Measurements from ENCODE around the gene FAAH. TPM values are rescaled to one million over a fixed set of nuclear protein-coding genes. Genes with fewer than 3 reads are reported as not detected.
"Not testable (repeated sequence)": the region's sequence is repeated elsewhere in the genome, so short reads cannot be mapped to it uniquely, and the experiment has no call there.

Gene FAAH
- 9.8 TPM for total RNA-seq
- long read RNA-seq, transcript FAAH-201 (15 exons, 2,094 nt) = major isoform, 5 of 10 reads
- long read RNA-seq, partial matches to known transcripts = 0 of 10 reads
- long read RNA-seq, other reads (novel, unspliced or antisense) = 5 of 10 reads

DNA sequence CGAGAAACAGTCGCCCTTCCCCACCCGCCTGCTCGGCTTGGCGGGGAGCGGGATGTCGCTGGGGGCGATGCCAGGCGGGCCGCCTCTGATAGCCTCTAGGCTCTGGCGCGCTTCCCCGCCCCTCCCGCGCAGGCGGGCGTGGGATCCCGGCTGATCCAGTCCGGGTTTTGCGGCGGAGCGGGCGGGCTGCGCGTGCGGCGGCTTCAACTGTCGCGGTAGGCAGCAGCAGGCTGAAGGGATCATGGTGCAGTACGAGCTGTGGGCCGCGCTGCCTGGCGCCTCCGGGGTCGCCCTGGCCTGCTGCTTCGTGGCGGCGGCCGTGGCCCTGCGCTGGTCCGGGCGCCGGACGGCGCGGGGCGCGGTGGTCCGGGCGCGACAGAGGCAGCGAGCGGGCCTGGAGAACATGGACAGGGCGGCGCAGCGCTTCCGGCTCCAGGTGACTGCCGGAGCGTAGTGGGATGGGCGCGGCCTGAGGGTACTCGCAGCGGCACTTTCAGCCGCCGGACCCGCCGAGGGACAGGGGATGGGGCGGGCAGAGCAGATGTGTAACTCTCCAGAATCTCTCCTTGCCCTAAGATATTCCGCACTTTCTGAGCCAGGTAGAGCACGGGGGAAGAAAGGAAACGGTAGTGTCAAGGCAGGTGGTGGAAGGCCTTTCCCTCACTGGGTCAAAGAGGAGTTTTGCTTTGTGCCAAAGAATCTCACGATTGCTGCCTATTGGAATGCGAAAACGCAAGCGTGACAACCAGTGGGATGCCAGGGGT lies at the start of gene FAAH:
FAAH (plus strand) TSS at position 210 of the 764 bp plus-strand sequence; CDS start at position 242, 32 bp downstream.
- peak; percentile 85 for ATAC-seq
- intact Hi-C loops (cut with micrococcal nuclease) = no loop called here

DNA sequence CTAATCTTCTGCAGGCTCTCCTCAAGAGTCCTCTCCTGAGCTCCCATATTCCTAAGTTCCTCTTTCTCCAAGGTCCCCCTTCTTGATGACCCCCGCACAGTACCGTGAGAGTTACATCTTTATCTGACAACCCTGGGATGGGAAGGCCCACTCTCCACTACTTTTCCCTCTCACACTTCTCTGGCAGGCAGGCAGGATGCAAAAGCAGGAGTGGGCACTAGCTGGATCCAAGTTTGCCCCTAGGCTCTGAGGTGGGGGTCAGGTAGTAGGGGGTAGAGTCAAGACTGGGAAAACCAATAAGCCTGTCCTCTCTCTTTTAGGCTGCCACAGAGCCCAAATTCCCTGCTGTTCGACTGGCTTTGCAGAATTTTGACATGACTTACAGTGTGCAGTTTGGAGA lies 49.6 kb upstream of the FAAH start:
- intact Hi-C loops (cut with micrococcal nuclease) = no loop called here
- no peak for DNase-seq
- ATAC-seq = no peak

More for the DNA sequence above, at the start of gene FAAH:
- peak; percentile 79 for DNase-seq

DNA sequence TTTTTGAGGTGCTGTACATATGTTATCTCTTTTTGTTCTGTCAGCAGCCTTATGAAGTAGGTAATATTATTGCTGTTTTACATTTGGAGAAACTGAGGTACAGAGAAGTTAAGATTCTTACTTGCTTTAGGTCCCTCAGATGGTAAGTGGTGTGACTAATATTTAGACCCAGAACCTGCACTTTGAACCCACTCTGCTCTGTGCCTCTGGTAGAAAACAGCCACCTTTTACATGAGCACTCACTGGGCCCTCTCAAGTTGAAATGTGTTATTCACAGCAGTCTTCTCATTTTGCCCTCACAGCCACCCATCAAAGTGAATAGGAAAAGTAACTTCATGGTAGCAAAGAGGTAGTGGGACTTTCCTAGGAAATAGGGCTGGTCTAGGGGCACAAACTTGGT lies 48.8 kb upstream of the FAAH start:
- intact Hi-C loops (cut with micrococcal nuclease) = no loop called here
- no peak for ATAC-seq
- no peak for DNase-seq

DNA sequence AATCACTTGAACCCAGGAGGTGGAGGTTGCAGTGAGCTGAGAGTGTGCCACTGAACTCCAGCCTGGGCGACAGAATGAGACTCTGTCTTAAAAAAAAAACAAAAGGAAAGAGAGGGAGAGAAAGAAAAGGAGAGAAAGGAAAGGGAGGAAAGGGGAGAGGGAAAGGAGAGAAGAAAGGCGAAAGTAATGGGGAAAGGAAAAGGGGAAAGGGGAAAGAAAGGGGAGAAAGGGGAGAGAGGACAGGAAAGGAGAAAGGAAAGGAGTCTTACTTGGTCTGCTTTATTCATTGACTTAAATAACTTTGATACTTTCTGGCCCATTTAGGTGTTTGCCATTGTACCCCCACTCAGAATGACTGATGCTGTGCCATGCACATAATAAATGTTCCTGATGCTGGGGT lies 41.8 kb upstream of the FAAH start:
- intact Hi-C loops (cut with micrococcal nuclease) = no loop called here
- DNase-seq (no peak), ATAC-seq (no peak)

DNA sequence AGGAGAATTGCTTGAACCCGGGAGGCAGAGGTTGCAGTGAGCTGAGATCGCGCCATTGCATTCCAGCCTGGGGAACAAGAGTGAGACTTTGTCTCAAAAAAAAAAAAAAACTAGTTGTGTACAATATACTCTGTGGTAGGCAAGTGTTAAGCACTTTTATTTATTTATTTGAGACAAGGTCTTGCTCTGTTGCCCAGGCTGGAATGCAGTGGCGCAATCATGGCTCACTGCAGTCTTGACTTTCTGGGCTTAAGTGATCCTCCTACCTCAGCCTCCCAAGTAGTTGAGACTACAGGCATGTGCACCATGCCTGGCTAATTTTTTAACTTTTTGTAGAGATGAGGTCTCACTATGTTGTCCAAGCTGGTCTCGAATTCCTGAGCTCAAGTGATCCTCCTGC lies 38.2 kb upstream of the FAAH start:
- intact Hi-C loops (cut with micrococcal nuclease); DNase-seq; ATAC-seq: not testable (repeated sequence)

GRCh38 chr1:46362158-46362557 lies 32.0 kb upstream of the FAAH start:
- no peak for DNase-seq
- intact Hi-C loops (cut with micrococcal nuclease) = no loop called here
- ATAC-seq = peak; percentile 29

- ATAC-seq (no peak), DNase-seq (no peak)
- intact Hi-C loops (cut with micrococcal nuclease) = no loop called here
Observed at GRCh38 chr1:46363121-46363520, 31.0 kb upstream of the FAAH start.

GRCh38 chr1:46364612-46365011 lies 29.5 kb upstream of the FAAH start:
- ATAC-seq (no peak), DNase-seq (no peak)
- intact Hi-C loops (cut with micrococcal nuclease) = no loop called here

GRCh38 chr1:46365796-46366195 lies 28.3 kb upstream of the FAAH start:
- DNase-seq; intact Hi-C loops (cut with micrococcal nuclease); ATAC-seq: not testable (repeated sequence)

DNA sequence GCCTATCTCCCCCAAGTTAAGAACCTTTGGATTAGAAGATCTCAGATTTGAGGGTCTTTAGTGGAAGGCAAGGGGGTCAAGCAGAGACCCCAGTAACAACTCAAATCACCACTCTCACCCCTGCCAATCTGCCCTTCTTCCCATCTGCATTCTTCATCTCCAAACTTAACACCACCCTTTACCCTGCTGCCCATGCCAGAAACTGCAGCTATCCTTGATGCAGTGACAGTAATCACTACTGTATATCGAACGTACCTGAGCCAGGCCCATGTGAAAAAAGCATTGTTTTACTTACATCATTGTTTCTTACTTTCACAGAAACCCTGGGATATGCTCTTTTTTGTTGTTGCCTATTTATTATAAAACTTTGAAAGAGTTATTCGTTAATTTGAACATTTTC lies 27.0 kb upstream of the FAAH start:
- ATAC-seq (no peak), DNase-seq (no peak)
- intact Hi-C loops (cut with micrococcal nuclease) = no loop called here

DNA sequence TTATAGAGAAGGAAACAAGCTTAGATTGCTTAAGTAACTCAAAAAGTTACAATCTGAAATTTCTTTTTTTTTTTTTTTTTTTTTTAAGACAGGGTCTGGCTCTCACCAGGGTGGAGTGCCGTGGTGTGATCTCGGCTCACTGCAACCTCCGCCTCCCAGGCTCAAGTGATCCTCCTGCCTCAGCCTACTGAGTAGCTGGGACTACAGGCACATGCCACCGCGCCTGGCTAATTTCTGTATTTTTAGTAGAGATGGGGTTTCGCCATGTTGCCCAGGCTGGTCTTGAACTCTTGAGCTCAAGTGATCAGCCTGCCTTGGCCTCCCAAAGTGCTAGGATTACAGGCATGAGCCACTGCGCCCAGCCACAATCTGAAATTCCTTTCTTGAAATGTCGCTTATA lies 26.4 kb upstream of the FAAH start:
- DNase-seq; intact Hi-C loops (cut with micrococcal nuclease); ATAC-seq: not testable (repeated sequence)

GRCh38 chr1:46368791-46369190 lies 25.3 kb upstream of the FAAH start:
- no peak for DNase-seq
- intact Hi-C loops (cut with micrococcal nuclease) = no loop called here
- no peak for ATAC-seq

DNA sequence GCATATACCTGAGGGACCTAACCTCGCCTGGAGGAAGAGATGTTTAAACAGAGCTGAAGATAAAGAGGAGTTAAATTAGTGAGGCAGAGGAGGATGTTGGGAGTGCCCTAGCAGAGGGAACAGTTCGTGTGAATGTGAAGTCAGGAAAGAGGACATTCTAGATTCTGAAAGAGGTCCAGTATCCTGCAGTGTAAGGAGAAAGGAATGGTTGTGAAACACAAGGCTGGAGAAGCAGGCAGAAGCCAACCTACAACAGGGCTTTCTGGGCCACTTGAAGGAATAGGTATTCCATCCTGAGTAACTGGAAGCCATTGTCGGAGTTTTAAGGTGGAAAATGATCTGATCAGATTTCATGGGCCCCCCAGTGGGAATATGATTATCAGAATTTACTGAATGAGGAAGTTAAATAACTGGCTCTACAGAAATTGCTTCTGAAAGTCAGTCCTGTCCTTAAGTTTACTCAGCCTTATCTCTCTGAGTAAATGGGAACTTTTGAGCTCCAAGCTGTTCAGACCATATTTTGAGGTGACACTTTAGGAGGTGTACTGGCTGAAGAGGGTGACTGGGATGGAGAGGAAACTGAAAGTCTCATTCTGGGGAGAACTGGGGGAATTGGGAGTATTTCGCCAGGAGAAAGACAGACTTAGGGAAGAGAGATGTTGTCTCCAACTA lies 24.4 kb upstream of the FAAH start:
- ATAC-seq (peak; percentile 29), DNase-seq (no peak)
- intact Hi-C loops (cut with micrococcal nuclease) = no loop called here

DNA sequence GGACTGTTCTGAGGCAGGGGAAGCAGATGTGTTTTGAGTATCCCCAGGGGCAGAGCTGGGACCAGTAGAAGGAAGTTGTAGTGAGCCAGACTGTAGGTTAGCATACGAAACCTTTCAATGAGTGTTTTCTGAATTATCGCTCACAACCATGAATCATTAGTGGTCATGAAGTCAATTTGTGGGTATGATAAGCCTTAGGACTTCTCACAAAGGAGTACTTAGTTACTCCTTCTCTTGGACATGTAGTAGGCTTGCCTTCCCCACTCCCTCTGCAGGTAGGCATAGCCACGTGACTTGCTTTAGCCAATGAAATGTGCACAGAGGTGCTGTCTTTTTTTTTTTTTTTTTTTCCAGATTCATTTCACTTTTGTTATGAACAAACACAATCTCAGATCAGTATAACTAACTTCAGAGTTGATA lies 23.9 kb upstream of the FAAH start:
- ATAC-seq (peak; percentile 63), DNase-seq (no peak)
- intact Hi-C loops (cut with micrococcal nuclease) = no loop called here

- DNase-seq (no peak), ATAC-seq (no peak)
- intact Hi-C loops (cut with micrococcal nuclease) = no loop called here
Observed at GRCh38 chr1:46372431-46372830, 21.7 kb upstream of the FAAH start.

DNA sequence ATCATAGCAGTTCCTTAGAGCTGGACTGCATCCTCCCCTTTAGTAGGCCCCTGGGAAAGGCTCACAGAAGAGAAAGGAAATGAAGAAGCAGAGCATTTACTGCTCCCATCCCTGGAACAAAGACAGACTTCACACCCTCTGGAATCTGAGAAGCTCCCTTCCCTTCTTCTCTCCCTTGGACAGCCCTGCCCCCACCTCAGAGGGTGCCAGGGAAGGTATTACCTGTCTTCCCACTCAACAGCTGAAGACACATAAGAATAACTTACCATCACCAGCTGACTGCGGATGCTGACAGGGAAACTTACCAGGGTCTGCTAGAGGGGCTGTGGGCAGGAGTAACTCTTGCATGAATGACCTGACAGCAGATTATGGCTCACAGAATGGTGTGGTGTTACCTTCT lies 14.1 kb upstream of the FAAH start:
- intact Hi-C loops (cut with micrococcal nuclease) = no loop called here
- ATAC-seq (no peak), DNase-seq (no peak)

GRCh38 chr1:46380508-46380907 lies 13.6 kb upstream of the FAAH start:
- intact Hi-C loops (cut with micrococcal nuclease) = no loop called here
- no peak for DNase-seq
- ATAC-seq = no peak

DNA sequence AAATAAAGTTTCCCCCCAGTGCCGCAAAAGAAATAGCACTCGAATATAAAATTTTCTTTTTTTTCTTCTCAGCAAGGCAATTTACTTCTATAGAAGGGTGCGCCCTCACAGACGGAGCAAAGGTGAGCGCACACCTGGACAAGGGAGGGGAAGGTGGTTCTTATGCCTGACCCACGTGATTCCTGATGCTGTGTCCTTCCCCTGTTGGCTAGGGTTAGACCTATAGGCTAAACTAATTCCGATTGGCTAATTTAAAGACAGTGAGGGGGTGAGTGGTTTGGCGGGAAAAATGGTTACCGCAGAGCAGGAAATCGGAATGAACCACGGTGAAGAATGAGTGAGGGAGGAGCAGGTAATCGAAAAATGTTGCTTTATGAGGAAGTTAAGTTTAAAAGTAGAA lies 607 bp upstream of the FAAH start:
- DNase-seq (no peak), ATAC-seq (no peak)
- intact Hi-C loops (cut with micrococcal nuclease) = no loop called here

GRCh38 chr1:46394872-46395465 lies 852 bp downstream of the FAAH start:
- DNase-seq (no peak), ATAC-seq (peak; percentile 63)
- intact Hi-C loops (cut with micrococcal nuclease) = no loop called here

Measured in left ventricle myocardium superior (tissue), 1 donor.